Measurements from ENCODE around the gene PI3.
"Not testable (repeated sequence)": the region's sequence is repeated elsewhere in the genome, so short reads cannot be mapped to it uniquely, and the experiment has no call there.

Gene PI3

GRCh38 chr20:45149062-45149461, 25.6 kb upstream of the PI3 start:
- Histone ChIP-seq H3K27ac (no peak overlapping the region), H3K36me3 (no peaks in the 10 kb centered on the region), H3K4me3 (ENCODE audit: low read depth, low read length) (no peak overlapping the region), H3K9me3 (ENCODE audit: severe bottlenecking) (no peaks in the 10 kb centered on the region), H3K27me3 (ENCODE audit: insufficient read depth, low read depth, severe bottlenecking) (no peaks in the 10 kb centered on the region)
- DNase-seq = no peak
- TF ChIP-seq CTCF (IDR thresholded peaks at IDR 0.05; ENCODE audit: low read depth, low read length) = no peak

DNA sequence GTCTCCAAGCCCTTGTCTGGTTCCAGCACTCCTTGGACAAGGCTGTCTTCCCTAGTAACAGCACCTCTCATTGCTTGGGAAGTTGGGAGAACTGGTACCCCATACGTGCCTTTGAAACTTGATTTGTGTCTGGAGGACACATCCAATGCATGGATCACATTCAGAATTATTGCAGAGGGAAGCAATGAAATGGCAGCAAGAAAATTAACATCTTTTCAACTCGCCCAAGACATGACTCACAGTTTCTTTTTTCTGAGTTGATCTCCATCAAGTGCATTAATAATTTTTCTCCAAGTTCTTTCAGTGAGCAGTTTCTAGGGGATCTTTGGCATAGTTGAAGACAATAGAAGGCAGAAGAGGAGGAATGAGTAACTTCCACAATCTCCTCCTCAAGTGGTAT, 22.3 kb upstream of the PI3 start:
- no peak overlapping the region for H3K4me3 ChIP-seq (ENCODE audit: low read depth, low read length)
- H3K27me3 ChIP-seq (ENCODE audit: insufficient read depth, low read depth, severe bottlenecking) = no peaks in the 10 kb centered on the region
- no peak for TF ChIP-seq CTCF (IDR thresholded peaks at IDR 0.05; ENCODE audit: low read depth, low read length)
- H3K9me3 ChIP-seq (ENCODE audit: severe bottlenecking) = peaks cover 3% of the 10 kb centered on the region
- H3K36me3 ChIP-seq = no peaks in the 10 kb centered on the region
- no peak for DNase-seq
- no peak overlapping the region for H3K27ac ChIP-seq

GRCh38 chr20:45153147-45153546, 21.6 kb upstream of the PI3 start:
- DNase-seq = peak; percentile 35
- Histone ChIP-seq H3K4me3 (ENCODE audit: low read depth, low read length) (no peak overlapping the region), H3K27ac (no peak overlapping the region), H3K9me3 (ENCODE audit: severe bottlenecking) (peaks cover 3% of the 10 kb centered on the region), H3K36me3 (no peaks in the 10 kb centered on the region), H3K27me3 (ENCODE audit: insufficient read depth, low read depth, severe bottlenecking) (no peaks in the 10 kb centered on the region)
- TF ChIP-seq CTCF (IDR thresholded peaks at IDR 0.05; ENCODE audit: low read depth, low read length) = no peak

DNA sequence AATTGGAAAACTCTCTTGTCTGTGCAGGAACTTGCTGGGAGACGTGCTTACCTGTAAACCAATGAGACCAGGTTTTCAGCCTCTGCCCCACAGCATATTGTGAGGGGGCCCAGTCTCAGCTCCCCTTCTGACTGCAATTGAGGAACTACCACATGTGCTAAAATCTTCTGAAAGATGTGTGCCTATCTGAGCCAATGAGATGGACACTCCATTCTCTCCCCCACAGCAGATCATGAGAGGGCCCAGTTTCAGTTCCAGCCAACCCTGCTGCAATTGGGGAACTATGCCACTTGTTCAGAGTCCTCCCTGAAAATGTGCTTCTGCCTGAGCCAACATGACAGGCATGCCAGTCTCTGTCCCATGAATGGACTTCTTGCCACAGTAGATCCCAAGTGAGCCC, 20.9 kb upstream of the PI3 start:
- no peak overlapping the region for H3K27ac ChIP-seq
- no peak overlapping the region for H3K4me3 ChIP-seq (ENCODE audit: low read depth, low read length)
- H3K27me3 ChIP-seq (ENCODE audit: insufficient read depth, low read depth, severe bottlenecking) = no peaks in the 10 kb centered on the region
- H3K9me3 ChIP-seq (ENCODE audit: severe bottlenecking) = peaks cover 3% of the 10 kb centered on the region
- DNase-seq = no peak
- H3K36me3 ChIP-seq = no peaks in the 10 kb centered on the region
- no peak for TF ChIP-seq CTCF (IDR thresholded peaks at IDR 0.05; ENCODE audit: low read depth, low read length)

DNA sequence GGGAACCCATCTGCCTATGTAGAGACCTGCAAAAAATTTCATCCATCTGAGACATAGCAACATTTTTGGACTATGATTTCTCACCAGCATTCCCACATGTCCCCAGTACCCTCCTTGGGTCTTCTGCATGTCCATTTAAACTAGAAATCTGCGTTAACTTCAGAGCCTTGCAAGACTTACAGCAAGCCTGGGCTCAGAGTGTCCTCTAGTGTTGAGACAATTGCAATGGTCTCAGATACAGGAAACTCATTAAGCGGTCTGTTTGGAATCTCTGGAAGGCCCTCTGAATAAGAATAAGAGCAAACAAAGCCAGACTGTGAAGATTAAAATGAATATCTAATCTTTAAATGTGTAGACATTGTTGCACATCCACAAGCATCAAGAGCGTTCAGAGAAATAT, 20.5 kb upstream of the PI3 start:
- DNase-seq = no peak
- Histone ChIP-seq H3K27ac (no peak overlapping the region), H3K4me3 (ENCODE audit: low read depth, low read length) (no peak overlapping the region), H3K27me3 (ENCODE audit: insufficient read depth, low read depth, severe bottlenecking) (no peaks in the 10 kb centered on the region), H3K36me3 (no peaks in the 10 kb centered on the region), H3K9me3 (ENCODE audit: severe bottlenecking) (peaks cover 3% of the 10 kb centered on the region)
- TF ChIP-seq CTCF (IDR thresholded peaks at IDR 0.05; ENCODE audit: low read depth, low read length) = peak; percentile 45

GRCh38 chr20:45154794-45155193, 19.9 kb upstream of the PI3 start:
- not testable (repeated sequence) for H3K27ac ChIP-seq; H3K4me3 ChIP-seq (ENCODE audit: low read depth, low read length); H3K36me3 ChIP-seq; H3K27me3 ChIP-seq (ENCODE audit: insufficient read depth, low read depth, severe bottlenecking); H3K9me3 ChIP-seq (ENCODE audit: severe bottlenecking); DNase-seq
